Astrocyte of the spinal cord (primary cell): ENCODE results near the gene NMD3.

ENCODE experiments used
- DNase-seq: peaks from one replicate; pipeline ENCODE4 v3.0.0; 2011; ENCODE audit warnings: low read depth, low spot score
- H3K4me3 ChIP-seq: 2 replicates; pipeline ENCODE4 v1.5.1; 2011; ENCODE audit warnings: low read depth, mild to moderate bottlenecking, low read length, moderate library complexity
- CTCF ChIP-seq: IDR thresholded peaks from 2 replicates; pipeline ENCODE4 v1.5.1; 2012; ENCODE audit warnings: low read depth, mild to moderate bottlenecking, low read length, inconsistent platforms
- in situ Hi-C: cut with HindIII; loops from 2 replicates; pipeline ENCODE4 v1.10.0; 2017; ENCODE audit warnings: low sequenced_read_pairs

NMD3 gene

GRCh38 chr3:161213644-161214043 lies 7.5 kb upstream of the NMD3 start:
- no peak for TF ChIP-seq CTCF
- no peak overlapping the region for H3K4me3 ChIP-seq
- in situ Hi-C loops: no loop called here
- no peak for DNase-seq

GRCh38 chr3:161215185-161215584 lies 5.9 kb upstream of the NMD3 start:
- in situ Hi-C loops: no loop called here
- no peak overlapping the region for H3K4me3 ChIP-seq
- DNase-seq: no peak
- no peak for TF ChIP-seq CTCF

GRCh38 chr3:161217496-161217895 lies 3.6 kb upstream of the NMD3 start:
- TF ChIP-seq CTCF: no peak
- DNase-seq: no peak
- in situ Hi-C loops: no loop called here
- H3K4me3 ChIP-seq: no peak overlapping the region

- no peak for DNase-seq
- no peak for TF ChIP-seq CTCF
- in situ Hi-C loops: no loop called here
- H3K4me3 ChIP-seq: no peak overlapping the region
Measured at GRCh38 chr3:161219495-161219894, 1.6 kb upstream of the NMD3 start.

GRCh38 chr3:161221806-161222600 lies 892 bp downstream of the NMD3 start:
- peak; percentile 50 for DNase-seq
- in situ Hi-C loops: no loop called here
- H3K4me3 ChIP-seq: peak overlapping the region; percentile 91
- no peak for TF ChIP-seq CTCF

- H3K4me3 ChIP-seq: peak overlapping the region; percentile 91
- TF ChIP-seq CTCF: no peak
- peak; percentile 43 for DNase-seq
- in situ Hi-C loops: no loop called here
Measured at GRCh38 chr3:161222662-161223061, 1.6 kb downstream of the NMD3 start.
